Hepatocyte (in vitro differentiated cells): ENCODE results near the gene DCAF4.

Source experiments
- CTCF ChIP-seq: fragments of 200-600 bp; sonication (generic); IDR thresholded peaks from 2 replicates; pipeline ENCODE4 v1.5.1; 2016; ENCODE audit warnings: antibody characterized with exemption, mild to moderate bottlenecking; ENCODE audit not compliant: poor library complexity
- EZH2 ChIP-seq: fragments of 200-600 bp; sonication (generic); IDR thresholded peaks from 2 replicates; pipeline ENCODE4 v1.6.1; 2016; ENCODE audit warnings: antibody characterized with exemption, mild to moderate bottlenecking, borderline replicate concordance
- EZH2phosphoT487 ChIP-seq: fragments of 200-600 bp; sonication (generic); IDR thresholded peaks from one replicate; pipeline ENCODE4 v1.6.1; 2018; ENCODE audit warnings: antibody characterized with exemption, mild to moderate bottlenecking, low read depth, moderate library complexity; ENCODE audit not compliant: unreplicated experiment, severe bottlenecking

DNA sequence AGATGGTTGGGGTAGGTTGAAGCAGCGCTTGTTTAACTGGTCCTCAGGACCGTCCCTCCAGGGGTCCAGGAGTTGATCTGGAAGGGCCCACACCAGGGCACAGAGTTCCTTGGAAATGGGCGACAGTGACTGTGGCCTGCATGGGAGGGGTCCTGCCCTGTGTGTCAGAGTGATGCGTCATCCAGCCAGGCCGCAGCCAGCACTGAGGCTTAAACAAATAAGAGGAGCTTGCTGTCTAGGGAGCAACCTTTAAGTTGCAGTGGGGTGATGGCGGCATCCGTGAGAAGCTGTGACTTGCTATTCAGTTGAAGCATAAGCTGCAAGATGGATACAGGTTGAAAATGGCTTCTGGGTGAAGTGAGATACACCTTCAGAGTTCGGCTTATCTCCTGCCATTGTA is 20.2 kb downstream of the DCAF4 start:
- TF ChIP-seq CTCF, result no peak
- TF ChIP-seq EZH2, result no peak
- TF ChIP-seq EZH2phosphoT487, result no peak
